B cell (primary cell): ENCODE results near the gene SMIM41.

ENCODE experiments used
- EZH2 ChIP-seq: IDR thresholded peaks from 2 replicates; pipeline ENCODE4 v1.6.1; 2012; ENCODE audit warnings: borderline replicate concordance, low read depth, mild to moderate bottlenecking, moderate library complexity, low read length; ENCODE audit not compliant: insufficient read depth, poor library complexity, severe bottlenecking
- TF ChIP-seq, protein P1 (sequence below): fragments of 200-600 bp; IDR thresholded peaks from one replicate; pipeline ENCODE4 v1.8.0; 2022; ENCODE audit warnings: antibody characterized with exemption, mild to moderate bottlenecking

DNA sequence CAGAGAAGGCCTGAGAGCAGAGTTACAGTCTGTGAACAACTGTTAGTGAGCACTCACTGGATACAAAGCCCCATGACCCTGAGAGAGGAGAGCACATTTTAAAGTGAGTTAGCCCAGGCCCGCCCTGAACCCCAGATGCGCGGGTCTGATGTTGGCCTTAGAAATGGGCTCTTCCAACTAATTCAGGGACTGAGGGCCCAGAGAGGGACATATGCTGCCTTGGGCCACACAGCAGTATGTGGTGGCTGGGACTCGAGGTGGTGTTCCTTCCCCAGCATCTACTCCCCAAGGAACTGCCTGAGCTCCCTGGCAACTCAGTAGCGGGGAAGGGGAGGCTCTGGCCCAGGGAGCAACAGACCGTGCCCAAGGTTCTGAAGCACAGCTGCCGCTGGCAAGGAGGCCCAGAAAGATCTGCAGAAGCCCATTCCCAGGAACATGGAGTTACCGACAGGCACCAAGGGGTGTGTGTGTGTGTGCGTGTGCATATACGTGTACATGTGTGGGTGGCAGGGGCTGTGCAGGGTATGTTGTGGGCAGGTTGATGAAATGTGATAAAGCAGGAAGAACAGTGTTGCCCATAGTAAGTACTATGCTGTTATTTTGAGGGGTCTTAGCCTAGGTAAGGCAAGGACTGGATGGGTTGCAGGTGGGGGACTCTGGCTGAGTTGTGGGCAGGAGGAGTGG lies 71.8 kb downstream of the SMIM41 start:
- no peak for TF ChIP-seq EZH2
- TF ChIP-seq, protein P1, sequence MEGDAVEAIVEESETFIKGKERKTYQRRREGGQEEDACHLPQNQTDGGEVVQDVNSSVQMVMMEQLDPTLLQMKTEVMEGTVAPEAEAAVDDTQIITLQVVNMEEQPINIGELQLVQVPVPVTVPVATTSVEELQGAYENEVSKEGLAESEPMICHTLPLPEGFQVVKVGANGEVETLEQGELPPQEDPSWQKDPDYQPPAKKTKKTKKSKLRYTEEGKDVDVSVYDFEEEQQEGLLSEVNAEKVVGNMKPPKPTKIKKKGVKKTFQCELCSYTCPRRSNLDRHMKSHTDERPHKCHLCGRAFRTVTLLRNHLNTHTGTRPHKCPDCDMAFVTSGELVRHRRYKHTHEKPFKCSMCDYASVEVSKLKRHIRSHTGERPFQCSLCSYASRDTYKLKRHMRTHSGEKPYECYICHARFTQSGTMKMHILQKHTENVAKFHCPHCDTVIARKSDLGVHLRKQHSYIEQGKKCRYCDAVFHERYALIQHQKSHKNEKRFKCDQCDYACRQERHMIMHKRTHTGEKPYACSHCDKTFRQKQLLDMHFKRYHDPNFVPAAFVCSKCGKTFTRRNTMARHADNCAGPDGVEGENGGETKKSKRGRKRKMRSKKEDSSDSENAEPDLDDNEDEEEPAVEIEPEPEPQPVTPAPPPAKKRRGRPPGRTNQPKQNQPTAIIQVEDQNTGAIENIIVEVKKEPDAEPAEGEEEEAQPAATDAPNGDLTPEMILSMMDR = no peak
